HepG2 (cell line): ENCODE data around the gene IGHMBP2. TPM values are rescaled to one million over a fixed set of nuclear protein-coding genes. Genes with fewer than 3 reads are reported as not detected.

Experiments
- AGO1 ChIP-seq: fragments of 200-400 bp; formaldehyde crosslinking; IDR thresholded peaks from 2 replicates; pipeline ENCODE4 v1.6.1; 2017; ENCODE audit warnings: mild to moderate bottlenecking, low read depth, low read length, moderate library complexity; ENCODE audit not compliant: poor library complexity, severe bottlenecking
- ATF4 ChIP-seq, 2 experiments: fragments of 450-650 bp in 1 of 2; sonication (generic) in 1 of 2; formaldehyde crosslinking; IDR thresholded peaks; 2 replicates each; pipeline versions ENCODE4 v1.5.0 to v1.8.0; 2020 to 2022; ENCODE audit warnings: mild to moderate bottlenecking in 1 of 2, missing genetic modification reagents in 1 of 2
- CREM ChIP-seq, 2 experiments: sonication (generic) in 1 of 2; formaldehyde crosslinking in 1 of 2; IDR thresholded peaks; 2 replicates each; pipeline versions ENCODE4 v1.4.0 to v1.6.1; 2016 to 2020; ENCODE audit warnings: antibody characterized with exemption in 1 of 2, mild to moderate bottlenecking in 1 of 2, missing genetic modification reagents in 1 of 2
- E2F2 ChIP-seq: sonication (generic); formaldehyde crosslinking; IDR thresholded peaks from 2 replicates; pipeline ENCODE4 v1.4.0; 2020; ENCODE audit warnings: missing genetic modification reagents, borderline replicate concordance
- HCFC1 ChIP-seq: fragments of 150-350 bp; IDR thresholded peaks from 2 replicates; pipeline ENCODE4 v1.6.1; 2014; ENCODE audit warnings: low read depth, low read length
- HDAC1 ChIP-seq: sonication (generic); formaldehyde crosslinking; IDR thresholded peaks from 2 replicates; pipeline ENCODE4 v1.5.1; 2020; ENCODE audit warnings: mild to moderate bottlenecking, missing genetic modification reagents
- JUND ChIP-seq: sonication (generic); formaldehyde crosslinking; IDR thresholded peaks from 2 replicates; pipeline ENCODE4 v1.8.0; 2022; ENCODE audit warnings: mild to moderate bottlenecking, missing genetic modification reagents
- KLF12 ChIP-seq: sonication (generic); formaldehyde crosslinking; IDR thresholded peaks from 2 replicates; pipeline ENCODE4 v1.4.0; 2020; ENCODE audit warnings: missing genetic modification reagents, borderline replicate concordance
- MAF1 ChIP-seq: sonication (generic); formaldehyde crosslinking; IDR thresholded peaks from 2 replicates; pipeline ENCODE4 v1.5.0; 2020; ENCODE audit warnings: missing genetic modification reagents, borderline replicate concordance
- MXI1 ChIP-seq: IDR thresholded peaks from 3 replicates; pipeline ENCODE4 v1.6.1; 2012; ENCODE audit warnings: low read depth, low read length, inconsistent platforms, borderline replicate concordance
- NFKBIZ ChIP-seq: IDR thresholded peaks from 2 replicates; pipeline ENCODE4 v1.6.1; 2018; ENCODE audit warnings: missing genetic modification reagents, missing compliant biosample characterization
- POGZ ChIP-seq: sonication (generic); formaldehyde crosslinking; IDR thresholded peaks from 2 replicates; pipeline ENCODE4 v1.4.0; 2020; ENCODE audit warnings: mild to moderate bottlenecking, missing genetic modification reagents
- RBFOX2 ChIP-seq: fragments of 200-400 bp; formaldehyde crosslinking; IDR thresholded peaks from 2 replicates; pipeline ENCODE4 v1.6.1; 2017; ENCODE audit warnings: low read depth, mild to moderate bottlenecking, low read length
- RBM39 ChIP-seq: fragments of 200-400 bp; formaldehyde crosslinking; IDR thresholded peaks from one replicate; pipeline ENCODE4 v1.6.1; 2018; ENCODE audit warnings: antibody characterized with exemption, mild to moderate bottlenecking, low read depth, low read length; ENCODE audit not compliant: poor library complexity, severe bottlenecking
- SETDB1 ChIP-seq: sonication (generic); formaldehyde crosslinking; IDR thresholded peaks from 2 replicates; pipeline ENCODE4 v1.5.1; 2020; ENCODE audit warnings: missing genetic modification reagents, mild to moderate bottlenecking, borderline replicate concordance
- SPEN ChIP-seq: sonication (generic); formaldehyde crosslinking; IDR thresholded peaks from 2 replicates; pipeline ENCODE4 v1.5.1; 2020; ENCODE audit warnings: low read depth, mild to moderate bottlenecking, missing genetic modification reagents
- ZMAT3 ChIP-seq: sonication (generic); formaldehyde crosslinking; conservative IDR thresholded peaks from 2 replicates; pipeline ENCODE4 v1.7.0; 2021; ENCODE audit warnings: missing genetic modification reagents
- ZNF180 ChIP-seq: sonication (generic); formaldehyde crosslinking; IDR thresholded peaks from 2 replicates; pipeline ENCODE4 v1.4.0; 2020; ENCODE audit warnings: low read depth, missing genetic modification reagents, borderline replicate concordance
- ZNF335 ChIP-seq: sonication (generic); formaldehyde crosslinking; IDR thresholded peaks from 2 replicates; pipeline ENCODE4 v1.4.0; 2020; ENCODE audit warnings: missing genetic modification reagents
- ZNF430 ChIP-seq: sonication (generic); formaldehyde crosslinking; IDR thresholded peaks from 2 replicates; pipeline ENCODE4 v1.9.0; 2021; ENCODE audit warnings: mild to moderate bottlenecking, missing genetic modification reagents
- ZNF431 ChIP-seq: sonication (generic); formaldehyde crosslinking; IDR thresholded peaks from 2 replicates; pipeline ENCODE4 v1.9.0; 2022; ENCODE audit warnings: missing genetic modification reagents, low read depth, mild to moderate bottlenecking, borderline replicate concordance
- ZNF710 ChIP-seq: sonication (generic); formaldehyde crosslinking; IDR thresholded peaks from 2 replicates; pipeline ENCODE4 v1.5.0; 2020; ENCODE audit warnings: mild to moderate bottlenecking, missing genetic modification reagents, borderline replicate concordance
- ZNF782 ChIP-seq: sonication (generic); formaldehyde crosslinking; IDR thresholded peaks from 2 replicates; pipeline ENCODE4 v1.4.0; 2020; ENCODE audit warnings: missing genetic modification reagents, mild to moderate bottlenecking, borderline replicate concordance
- ZSCAN21 ChIP-seq: sonication (generic); formaldehyde crosslinking; IDR thresholded peaks from 2 replicates; pipeline ENCODE4 v1.8.0; 2022; ENCODE audit warnings: mild to moderate bottlenecking, missing genetic modification reagents, moderate library complexity, borderline replicate concordance
- polyA plus RNA-seq, 8 experiments: library from polyadenylated mRNA; depleted of rRNA in 3 of 8; stranded (reverse) in 7 of 8; unstranded in 1 of 8; fragments of >200 nt; fragmentation: Illumina TruSeq in 4 of 8; extraction: Trizol in 4 of 8; gene quantifications; 2 replicates each; pipeline versions ENCODE4 v1.2.1 to v1.2.3, GENCODE V29; 2011 to 2016; ENCODE audit warnings: low read depth in 4 of 8, missing spikeins in 1 of 8, mixed read lengths in 1 of 8; ENCODE audit not compliant: insufficient read depth in 1 of 8
- total RNA-seq, 5 experiments: library from RNA; depleted of rRNA; stranded (reverse); fragments of >200 nt; fragmentation: Illumina TruSeq; extraction: Trizol; gene quantifications; 2 replicates each; pipeline ENCODE4 v1.2.3, GENCODE V29; 2016; ENCODE audit warnings: low read depth in 1 of 5

The IGHMBP2 gene
- total and polyA plus RNA-seq, 2 of the 13 experiments (the other 11 are each of a cell fraction or from before 2014, with no cell fraction given) = 8.9 to 9.9 TPM

GRCh38 chr11:68903288-68904247 is at the start of gene IGHMBP2, which contains the start of gene MRPL21 (continued):
- TF ChIP-seq SPEN (CRISPR knock-in tag) = peak; percentile 98
- TF ChIP-seq MAF1 (CRISPR knock-in tag) = peak; percentile 89
- peak; percentile 100 for TF ChIP-seq HDAC1 (CRISPR knock-in tag)
- TF ChIP-seq POGZ = peak; percentile 92
- TF ChIP-seq E2F2 (CRISPR knock-in tag) = peak; percentile 33; the same call in 1 of the 2 replicates
- TF ChIP-seq NFKBIZ (CRISPR knock-in tag) = peak; percentile 79; the same call in 1 of the 2 replicates
- TF ChIP-seq ZMAT3 (CRISPR knock-in tag) = peak; percentile 80; the same call in 1 of the 2 replicates
- TF ChIP-seq ZNF710 (CRISPR knock-in tag) = peak; percentile 95
- 0 out of 2 replicates have a peak, but pooled peaks have one; percentile 40 for TF ChIP-seq SETDB1 (CRISPR knock-in tag)
- peak; percentile 93 for TF ChIP-seq RBM39
- peak; percentile 68; the same call in 1 of the 2 replicates for TF ChIP-seq ZNF431 (CRISPR knock-in tag)
- peak; percentile 82 for TF ChIP-seq JUND (CRISPR knock-in tag)
- 0 out of 4 replicates have a peak, but pooled peaks of 1 of the 2 experiments have one; percentile 26 for TF ChIP-seq ATF4 (CRISPR knock-in tag; IDR thresholded peaks at IDR 0.05)
- TF ChIP-seq RBFOX2 = peak; percentile 92
- TF ChIP-seq ZNF335 (CRISPR knock-in tag) = peak; percentile 59; the same call in 1 of the 2 replicates
- TF ChIP-seq KLF12 (CRISPR knock-in tag) = peak; percentile 88
- TF ChIP-seq ZNF782 (CRISPR knock-in tag) = peak; percentile 77; the same call in 1 of the 2 replicates
- peak; percentile 80 for TF ChIP-seq AGO1
- TF ChIP-seq HCFC1 = peak; percentile 82
- TF ChIP-seq MXI1 = peak; percentile 83; the same call in 1 of the 3 replicates
- 0 out of 2 replicates have a peak, but pooled peaks have one; percentile 87 for TF ChIP-seq ZNF180
- no peak; the same call in 1 of the 2 replicates for TF ChIP-seq ZNF430
- peak; percentile 91 for TF ChIP-seq ZSCAN21 (CRISPR knock-in tag)
- TF ChIP-seq CREM (IDR thresholded peaks at IDR 0.05) = peak; percentile 94
- TF ChIP-seq CREM (CRISPR knock-in tag; IDR thresholded peaks at IDR 0.05) = peak; percentile 89
